ENCODE measurements around the gene SAMD3.
"Not testable (repeated sequence)": the region's sequence is repeated elsewhere in the genome, so short reads cannot be mapped to it uniquely, and the experiment has no call there.

Gene SAMD3

DNA sequence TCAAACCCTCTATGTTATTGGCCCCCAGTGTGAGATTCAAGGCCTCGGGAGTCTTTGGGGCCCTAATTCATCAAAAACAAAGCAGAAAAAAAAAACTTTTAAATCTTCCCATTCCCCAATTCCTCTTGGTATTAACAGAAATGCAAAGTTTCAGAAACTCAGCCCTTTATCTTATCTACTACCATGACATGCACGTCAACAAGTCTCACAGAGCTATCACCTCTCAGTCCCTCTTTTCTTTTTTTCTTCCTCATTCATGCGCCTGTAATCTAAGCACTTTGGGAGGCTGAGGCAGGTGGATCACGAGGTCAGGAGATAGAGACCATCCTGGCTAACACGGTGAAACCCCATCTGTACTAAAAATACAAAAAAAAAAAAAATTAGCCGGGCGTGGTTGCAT is 22.7 kb downstream of the SAMD3 start:
- Histone ChIP-seq H3K79me2 (ENCODE audit: low read length) (no peaks in the 10 kb centered on the region), H3K27ac (ENCODE audit: low read length) (no peak overlapping the region), H3K4me1 (ENCODE audit: low read length) (peaks cover 21% of the 10 kb centered on the region), H3K4me2 (ENCODE audit: low read length) (no peak overlapping the region), H3K9ac (ENCODE audit: low read length) (no peak overlapping the region), H4K20me1 (ENCODE audit: insufficient read depth, low read length) (no peaks in the 10 kb centered on the region), H3K4me3 (ENCODE audit: low read length) (no peak overlapping the region), H2AFZ (ENCODE audit: low read depth, low read length) (no peak overlapping the region), H3K9me3 (ENCODE audit: insufficient read depth, low read length) (no peaks in the 10 kb centered on the region), H3K36me3 (replicated peaks; ENCODE audit: low read depth, low read length) (no peaks in the 10 kb centered on the region), H3K27me3 (ENCODE audit: low read depth, low read length) (no peaks in the 10 kb centered on the region)
- TF ChIP-seq, protein P1, sequence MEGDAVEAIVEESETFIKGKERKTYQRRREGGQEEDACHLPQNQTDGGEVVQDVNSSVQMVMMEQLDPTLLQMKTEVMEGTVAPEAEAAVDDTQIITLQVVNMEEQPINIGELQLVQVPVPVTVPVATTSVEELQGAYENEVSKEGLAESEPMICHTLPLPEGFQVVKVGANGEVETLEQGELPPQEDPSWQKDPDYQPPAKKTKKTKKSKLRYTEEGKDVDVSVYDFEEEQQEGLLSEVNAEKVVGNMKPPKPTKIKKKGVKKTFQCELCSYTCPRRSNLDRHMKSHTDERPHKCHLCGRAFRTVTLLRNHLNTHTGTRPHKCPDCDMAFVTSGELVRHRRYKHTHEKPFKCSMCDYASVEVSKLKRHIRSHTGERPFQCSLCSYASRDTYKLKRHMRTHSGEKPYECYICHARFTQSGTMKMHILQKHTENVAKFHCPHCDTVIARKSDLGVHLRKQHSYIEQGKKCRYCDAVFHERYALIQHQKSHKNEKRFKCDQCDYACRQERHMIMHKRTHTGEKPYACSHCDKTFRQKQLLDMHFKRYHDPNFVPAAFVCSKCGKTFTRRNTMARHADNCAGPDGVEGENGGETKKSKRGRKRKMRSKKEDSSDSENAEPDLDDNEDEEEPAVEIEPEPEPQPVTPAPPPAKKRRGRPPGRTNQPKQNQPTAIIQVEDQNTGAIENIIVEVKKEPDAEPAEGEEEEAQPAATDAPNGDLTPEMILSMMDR (IDR thresholded peaks at IDR 0.05; ENCODE audit: low read depth, low read length), result no peak
- no peak for TF ChIP-seq EZH2phosphoT487 (IDR thresholded peaks at IDR 0.05; ENCODE audit: low read depth)

DNA sequence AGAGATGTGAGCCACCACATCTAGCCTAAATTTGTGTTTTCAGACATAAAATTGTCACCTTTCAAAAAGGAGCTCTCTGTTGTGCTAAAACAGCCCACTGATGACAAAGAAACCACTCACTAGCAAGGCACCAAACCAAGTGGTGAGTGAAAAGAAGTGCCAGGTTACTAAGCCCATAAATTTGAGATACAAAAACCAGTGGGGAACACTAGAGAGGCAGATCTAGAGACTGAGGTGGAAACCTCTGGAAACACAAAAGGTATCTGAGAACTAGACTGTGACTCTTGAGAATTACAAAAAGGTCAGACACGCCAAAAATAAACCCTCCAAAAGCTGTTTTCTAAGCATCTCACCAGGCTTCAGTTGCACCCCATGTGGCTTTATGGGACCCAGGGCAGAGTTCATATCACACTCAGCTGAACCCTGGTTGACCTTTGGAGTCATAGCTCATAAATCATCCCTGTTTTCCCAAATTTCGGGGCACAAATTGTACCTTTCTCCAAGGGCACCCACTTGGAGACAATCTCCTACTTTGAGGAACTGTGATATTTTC is 24.2 kb downstream of the SAMD3 start:
- Histone ChIP-seq H2AFZ (ENCODE audit: low read depth, low read length) (no peak overlapping the region), H3K79me2 (ENCODE audit: low read length) (no peaks in the 10 kb centered on the region), H3K4me3 (ENCODE audit: low read length) (no peak overlapping the region), H3K9me3 (ENCODE audit: insufficient read depth, low read length) (no peaks in the 10 kb centered on the region), H3K4me1 (ENCODE audit: low read length) (peaks cover 13% of the 10 kb centered on the region), H3K4me2 (ENCODE audit: low read length) (no peak overlapping the region), H4K20me1 (ENCODE audit: insufficient read depth, low read length) (no peaks in the 10 kb centered on the region), H3K27ac (ENCODE audit: low read length) (no peak overlapping the region), H3K36me3 (replicated peaks; ENCODE audit: low read depth, low read length) (no peaks in the 10 kb centered on the region), H3K27me3 (ENCODE audit: low read depth, low read length) (no peaks in the 10 kb centered on the region), H3K9ac (ENCODE audit: low read length) (no peak overlapping the region)
- TF ChIP-seq, protein P1 (IDR thresholded peaks at IDR 0.05; ENCODE audit: low read depth, low read length), result no peak
- no peak for TF ChIP-seq EZH2phosphoT487 (IDR thresholded peaks at IDR 0.05; ENCODE audit: low read depth)

DNA sequence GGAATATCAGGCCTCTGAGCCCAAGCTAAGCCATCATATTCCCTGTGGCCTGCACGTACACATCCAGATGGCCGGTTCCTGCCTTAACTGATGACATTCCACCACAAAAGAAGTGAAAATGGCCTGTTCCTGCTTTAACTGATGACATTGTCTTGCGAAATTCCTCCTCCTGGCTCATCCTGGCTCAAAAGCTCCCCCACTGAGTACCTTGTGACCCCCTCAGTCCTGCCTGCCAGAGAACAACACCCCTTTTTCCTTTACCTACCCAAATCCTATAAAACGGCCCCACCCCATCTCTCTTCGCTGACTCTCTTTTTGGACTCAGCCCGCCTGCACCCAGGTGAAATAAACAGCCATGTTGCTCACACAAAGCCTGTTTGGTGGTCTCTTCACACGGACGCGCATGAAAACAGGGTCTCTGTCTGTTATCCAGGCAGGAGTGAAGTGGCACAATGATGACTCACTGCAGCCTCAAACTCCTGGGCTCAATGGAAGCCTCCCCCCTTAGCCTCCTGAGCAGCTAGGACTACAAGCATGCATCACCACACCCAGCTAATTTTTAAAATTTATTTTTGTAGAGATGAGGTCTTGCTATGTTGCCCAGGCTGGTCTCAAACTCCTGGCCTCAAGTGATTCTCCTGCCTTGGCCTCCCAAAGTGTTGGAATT is 24.8 kb downstream of the SAMD3 start:
- not testable (repeated sequence) for H3K9me3 ChIP-seq (ENCODE audit: insufficient read depth, low read length); H4K20me1 ChIP-seq (ENCODE audit: insufficient read depth, low read length); H3K9ac ChIP-seq (ENCODE audit: low read length); H3K27me3 ChIP-seq (ENCODE audit: low read depth, low read length); H3K27ac ChIP-seq (ENCODE audit: low read length); H3K79me2 ChIP-seq (ENCODE audit: low read length); H3K4me1 ChIP-seq (ENCODE audit: low read length); H2AFZ ChIP-seq (ENCODE audit: low read depth, low read length); H3K4me3 ChIP-seq (ENCODE audit: low read length); H3K36me3 ChIP-seq (replicated peaks; ENCODE audit: low read depth, low read length); H3K4me2 ChIP-seq (ENCODE audit: low read length)

DNA sequence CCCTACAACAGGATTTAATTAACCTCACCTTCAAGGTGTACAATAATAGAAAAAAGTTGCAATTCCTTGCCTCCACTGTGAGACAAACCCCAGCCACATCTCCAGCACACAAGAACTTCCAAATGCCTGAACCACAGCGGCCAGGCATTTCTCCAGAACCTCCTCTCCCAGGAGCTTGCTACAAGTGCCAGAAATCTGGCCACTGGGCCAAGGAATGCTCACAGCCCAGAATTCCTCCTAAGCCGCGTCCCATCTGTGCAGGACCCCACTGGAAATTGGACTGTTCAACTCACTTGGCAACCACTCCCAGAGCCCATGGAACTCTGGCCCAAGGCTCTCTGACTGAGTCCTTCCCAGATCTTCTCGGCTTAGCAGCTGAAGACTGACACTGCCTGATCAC is 28.3 kb downstream of the SAMD3 start:
- H3K9ac ChIP-seq (ENCODE audit: low read length); H4K20me1 ChIP-seq (ENCODE audit: insufficient read depth, low read length); H3K4me1 ChIP-seq (ENCODE audit: low read length); H3K9me3 ChIP-seq (ENCODE audit: insufficient read depth, low read length); H3K4me3 ChIP-seq (ENCODE audit: low read length); H2AFZ ChIP-seq (ENCODE audit: low read depth, low read length); H3K36me3 ChIP-seq (replicated peaks; ENCODE audit: low read depth, low read length); H3K27ac ChIP-seq (ENCODE audit: low read length); H3K27me3 ChIP-seq (ENCODE audit: low read depth, low read length); H3K4me2 ChIP-seq (ENCODE audit: low read length); H3K79me2 ChIP-seq (ENCODE audit: low read length): not testable (repeated sequence)

DNA sequence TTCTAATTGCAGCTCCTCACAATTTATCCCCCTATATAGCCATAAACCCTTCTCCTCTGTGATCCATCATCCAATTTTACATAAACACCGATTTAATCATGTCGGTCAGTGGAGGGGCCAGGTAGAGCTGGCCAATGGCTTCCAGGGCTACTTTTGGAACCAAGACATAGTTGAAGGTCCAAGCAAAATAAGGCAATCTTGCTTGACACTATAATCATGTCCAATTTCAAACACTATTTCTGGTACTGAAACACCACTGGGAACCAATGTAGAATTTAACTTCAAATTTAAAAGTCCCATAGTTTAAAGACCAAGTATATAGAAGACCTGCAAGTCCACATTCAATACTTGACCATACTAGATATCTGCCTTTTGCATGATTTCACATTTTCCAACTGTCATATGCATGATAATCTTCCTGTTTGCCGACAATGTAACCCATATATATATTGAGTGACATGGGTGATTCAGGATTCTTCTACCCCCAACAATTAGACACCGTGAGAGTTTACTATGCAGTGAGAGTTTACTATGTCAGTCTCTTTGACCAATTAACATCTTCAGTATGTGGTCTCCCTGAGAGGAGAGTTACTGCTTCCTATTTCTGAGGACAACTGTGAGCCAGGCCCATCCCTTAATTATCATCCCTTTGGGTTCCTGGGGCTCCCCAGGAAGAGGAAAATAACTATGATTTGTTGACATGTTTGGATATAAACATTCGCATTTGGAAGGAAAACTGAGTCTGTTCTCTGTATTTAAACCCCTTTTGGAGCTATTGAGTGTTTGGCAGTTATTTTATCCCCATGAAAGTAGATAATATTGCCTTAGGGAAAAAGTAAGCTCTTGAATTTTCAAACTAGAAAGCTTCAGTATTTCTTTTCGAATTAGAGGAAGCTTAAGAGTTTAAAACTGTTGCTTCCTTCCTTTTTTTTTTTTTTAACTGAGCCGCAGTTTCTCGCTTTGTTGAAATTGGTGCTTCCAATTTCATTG is 31.8 kb downstream of the SAMD3 start:
- TF ChIP-seq, protein P1 (IDR thresholded peaks at IDR 0.05; ENCODE audit: low read depth, low read length), result no peak
- no peak for TF ChIP-seq EZH2phosphoT487 (IDR thresholded peaks at IDR 0.05; ENCODE audit: low read depth)
- H3K9me3 ChIP-seq (ENCODE audit: insufficient read depth, low read length), result no peaks in the 10 kb centered on the region
- no peak overlapping the region for H3K9ac ChIP-seq (ENCODE audit: low read length)
- no peak overlapping the region for H3K4me2 ChIP-seq (ENCODE audit: low read length)
- H3K27me3 ChIP-seq (ENCODE audit: low read depth, low read length), result no peaks in the 10 kb centered on the region
- H4K20me1 ChIP-seq (ENCODE audit: insufficient read depth, low read length), result no peaks in the 10 kb centered on the region
- no peaks in the 10 kb centered on the region for H3K36me3 ChIP-seq (replicated peaks; ENCODE audit: low read depth, low read length)
- no peak overlapping the region for H2AFZ ChIP-seq (ENCODE audit: low read depth, low read length)
- H3K4me3 ChIP-seq (ENCODE audit: low read length), result no peak overlapping the region
- no peaks in the 10 kb centered on the region for H3K79me2 ChIP-seq (ENCODE audit: low read length)
- H3K4me1 ChIP-seq (ENCODE audit: low read length), result peaks cover 7% of the 10 kb centered on the region; the same call in 1 of the 2 replicates
- no peak overlapping the region for H3K27ac ChIP-seq (ENCODE audit: low read length)
